ENCODE measurements around the gene TOX2. TPM values are rescaled to one million over a fixed set of nuclear protein-coding genes. Genes with fewer than 3 reads are reported as not detected.

TOX2 gene
- total RNA-seq, 1 experiment from 2014 or later: 1.7 TPM

DNA sequence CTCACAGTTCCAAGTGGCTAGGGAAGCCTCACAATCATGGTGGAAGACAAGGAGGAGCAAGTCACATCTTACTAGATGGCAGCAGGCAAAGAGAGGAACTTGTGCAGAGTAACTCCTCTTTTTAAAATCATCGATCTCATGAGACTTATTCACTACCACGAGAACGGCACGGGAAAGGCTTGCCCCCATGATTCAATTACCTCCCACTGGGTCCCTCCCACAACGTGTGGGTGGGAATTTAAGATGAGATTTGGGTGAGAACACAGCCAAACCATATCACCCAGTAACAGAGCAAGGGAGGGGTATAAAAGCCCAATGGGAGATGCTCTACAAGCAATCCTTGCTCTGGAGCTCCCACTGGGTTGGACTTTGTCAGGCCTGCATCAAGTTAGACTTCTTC lies 192.0 kb downstream of the TOX2 start:
- H4K20me1 ChIP-seq (ENCODE audit: control insufficient read depth, insufficient read depth, insufficient read length): no peaks in the 10 kb centered on the region
- no peaks in the 10 kb centered on the region for H3K27me3 ChIP-seq (ENCODE audit: insufficient read depth, low read length)
- H3K79me1 ChIP-seq (ENCODE audit: insufficient read depth, low read depth, low read length, poor library complexity, severe bottlenecking): no peaks in the 10 kb centered on the region
- H3K56ac ChIP-seq (ENCODE audit: insufficient read length, low read depth, low read length): no peak overlapping the region
- no CpG with 5 or more reads among the region's 5 CpGs for WGBS (ENCODE audit: extremely low coverage, insufficient read length, low lambda C conversion rate)
- no peak overlapping the region for H2BK15ac ChIP-seq (ENCODE audit: low read depth, low read length)
- no peak overlapping the region for H2BK20ac ChIP-seq (ENCODE audit: low read depth, low read length, poor library complexity, severe bottlenecking)
- H2AK5ac ChIP-seq (ENCODE audit: insufficient read length, low read length): no peak overlapping the region
- no peaks in the 10 kb centered on the region for H3K79me2 ChIP-seq (ENCODE audit: insufficient read depth, low read length)
- DNase-seq: no peak
- peaks cover 28% of the 10 kb centered on the region for H3K27me3 Mint-ChIP-seq (ENCODE audit: low read depth)
- H3K4me3 Mint-ChIP-seq: no peak overlapping the region
- no peaks in the 10 kb centered on the region for H3K4me1 ChIP-seq (ENCODE audit: insufficient read depth, low read length)
- no peaks in the 10 kb centered on the region for H3K23me2 ChIP-seq (ENCODE audit: insufficient read length, low read depth, low read length, poor library complexity, severe bottlenecking)
- no peak overlapping the region for H3K27ac Mint-ChIP-seq
- peaks cover 20 to 21% of the 10 kb centered on the region in 2 experiments for H3K9me3 Mint-ChIP-seq
- peaks cover 0 to 17% (median 5%) of the 10 kb centered on the region in 3 experiments; a peak in 6 of 7 replicates for H3K36me3 Mint-ChIP-seq (ENCODE audit: insufficient read depth in 1 of 3, low read depth in 3 of 3)
- no peak overlapping the region for H3K4me2 ChIP-seq (ENCODE audit: insufficient read depth, insufficient read length, low read length)
- no peak overlapping the region for H3K23ac ChIP-seq (ENCODE audit: insufficient read length, low read depth, low read length)
- H2BK120ac ChIP-seq (ENCODE audit: low read depth, low read length, poor library complexity, severe bottlenecking): no peak overlapping the region
- no peak overlapping the region for H3K9ac ChIP-seq (ENCODE audit: extremely low read depth, insufficient read length, low read length)
- no peak overlapping the region for H2AFZ ChIP-seq (ENCODE audit: low read length)
- TF ChIP-seq, protein P1, sequence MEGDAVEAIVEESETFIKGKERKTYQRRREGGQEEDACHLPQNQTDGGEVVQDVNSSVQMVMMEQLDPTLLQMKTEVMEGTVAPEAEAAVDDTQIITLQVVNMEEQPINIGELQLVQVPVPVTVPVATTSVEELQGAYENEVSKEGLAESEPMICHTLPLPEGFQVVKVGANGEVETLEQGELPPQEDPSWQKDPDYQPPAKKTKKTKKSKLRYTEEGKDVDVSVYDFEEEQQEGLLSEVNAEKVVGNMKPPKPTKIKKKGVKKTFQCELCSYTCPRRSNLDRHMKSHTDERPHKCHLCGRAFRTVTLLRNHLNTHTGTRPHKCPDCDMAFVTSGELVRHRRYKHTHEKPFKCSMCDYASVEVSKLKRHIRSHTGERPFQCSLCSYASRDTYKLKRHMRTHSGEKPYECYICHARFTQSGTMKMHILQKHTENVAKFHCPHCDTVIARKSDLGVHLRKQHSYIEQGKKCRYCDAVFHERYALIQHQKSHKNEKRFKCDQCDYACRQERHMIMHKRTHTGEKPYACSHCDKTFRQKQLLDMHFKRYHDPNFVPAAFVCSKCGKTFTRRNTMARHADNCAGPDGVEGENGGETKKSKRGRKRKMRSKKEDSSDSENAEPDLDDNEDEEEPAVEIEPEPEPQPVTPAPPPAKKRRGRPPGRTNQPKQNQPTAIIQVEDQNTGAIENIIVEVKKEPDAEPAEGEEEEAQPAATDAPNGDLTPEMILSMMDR (conservative IDR thresholded peaks at IDR 0.05): no peak
- no peak overlapping the region for H3K27ac ChIP-seq (ENCODE audit: insufficient read length, low read depth, low read length)
- H2BK12ac ChIP-seq (ENCODE audit: insufficient read length, low read depth, low read length): no peak overlapping the region
- no peaks in the 10 kb centered on the region for H3K9me3 ChIP-seq (ENCODE audit: control insufficient read depth, low read depth, low read length)
- H3T11ph ChIP-seq (ENCODE audit: low read length): no peak overlapping the region
- no peak overlapping the region for H4K91ac ChIP-seq (ENCODE audit: insufficient read length, low read depth, low read length)
- no peak overlapping the region for H3K14ac ChIP-seq (ENCODE audit: insufficient read depth, low read length)
- H4K8ac ChIP-seq (replicated peaks; ENCODE audit: insufficient read length, low read depth, low read length): no peak overlapping the region
- H2BK5ac ChIP-seq (ENCODE audit: insufficient read length, low read length): no peak overlapping the region
- H3K4ac ChIP-seq (ENCODE audit: low read depth, low read length): no peak overlapping the region
- peaks cover 2 to 5% of the 10 kb centered on the region in 2 experiments; a peak in 2 of 4 replicates for H3K4me1 Mint-ChIP-seq
- no peak overlapping the region for H4K5ac ChIP-seq (ENCODE audit: insufficient read length, low read depth, low read length)
- no peak overlapping the region for H3K18ac ChIP-seq (ENCODE audit: insufficient read length, low read depth, low read length)
